HCT116 (cell line): ENCODE data around the gene RHBDF1. TPM values are rescaled to one million over a fixed set of nuclear protein-coding genes. Genes with fewer than 3 reads are reported as not detected.

Source experiments
- ATAC-seq: fragments of 200-7000 bp; cut with Tn5 transposase; 2 replicates; pipeline ENCODE4 v1.9.1; 2020; ENCODE audit warnings: mild to moderate bottlenecking, moderate library complexity
- BruUV-seq: library from RNA; stranded (reverse); fragments of 400-500 nt; replicated peaks from 2 replicates; lab custom pipeline; 2021; lab: Mats Ljungman, UMichigan
- CTCF ChIA-PET: fragments of 300-600 bp; sonication (Branson Sonifier 250); formaldehyde crosslinking; loops from one replicate; lab custom pipeline; 2021; ENCODE audit warnings: antibody characterized with exemption; lab: Charles Lee
- POLR2A ChIA-PET: fragments of 300-600, 350-600 bp; sonication (Branson Sonifier 250); formaldehyde crosslinking; loops from one replicate; lab custom pipeline; 2021; ENCODE audit warnings: antibody characterized with exemption; lab: Charles Lee
- RAD21 ChIA-PET, 2 experiments: fragments of 300-600 bp; sonication (Branson Sonifier 250); formaldehyde crosslinking; loops; one replicate each; lab custom pipeline; 2023; ENCODE audit warnings: low total read pairs in 2 of 2; ENCODE audit not compliant: uncharacterized antibody in 2 of 2, unreplicated experiment in 2 of 2, low non-redundant PET in 1 of 2; lab: Charles Lee
- DNase-seq: peaks from one replicate; pipeline ENCODE4 v3.0.0-alpha.2; 2010; ENCODE audit warnings: low read depth, low spot score
- H2AFZ ChIP-seq: fragments of 200-600 bp; shearing (Covaris generic), sonication (generic); 2 replicates; pipeline ENCODE4 v1.6.1; 2017; ENCODE audit warnings: low read depth, mixed run types, mixed read lengths, antibody characterized with exemption, low read length; ENCODE audit not compliant: poor library complexity, severe bottlenecking
- H3K27ac ChIP-seq: 2 replicates; pipeline ENCODE4 v1.5.1; 2012; ENCODE audit warnings: low read depth, low read length
- H3K27me3 ChIP-seq: fragments of 200-600 bp; sonication (generic); 2 replicates; pipeline ENCODE4 v1.6.1; 2016; ENCODE audit warnings: mixed run types, low read length, mixed read lengths; ENCODE audit not compliant: insufficient read depth
- H3K36me3 ChIP-seq, 2 experiments: fragments of 200-500 bp in 1 of 2; fragments of 200-600 bp in 1 of 2; sonication (Bioruptor generic) in 1 of 2; sonication (generic) in 1 of 2; 2 replicates each; pipeline versions ENCODE4 v1.5.1 to v1.6.1; 2014 to 2016; ENCODE audit warnings: low read length in 2 of 2, inconsistent platforms in 1 of 2, mixed read lengths in 1 of 2, mixed run types in 1 of 2; ENCODE audit not compliant: insufficient read depth in 2 of 2, control insufficient read depth in 1 of 2
- H3K4me1 ChIP-seq, 2 experiments: fragments of 200-600 bp in 1 of 2; sonication (generic) in 1 of 2; 2 replicates each; pipeline versions ENCODE4 v1.5.1 to v1.6.1; 2012 to 2017; ENCODE audit warnings: low read length in 2 of 2, inconsistent platforms in 1 of 2, mild to moderate bottlenecking in 1 of 2, mixed read lengths in 1 of 2, mixed run types in 1 of 2, moderate library complexity in 1 of 2; ENCODE audit not compliant: insufficient read depth in 2 of 2, control insufficient read depth in 1 of 2
- H3K4me2 ChIP-seq: fragments of 200-600 bp; sonication (generic); 2 replicates; pipeline ENCODE4 v1.6.1; 2017; ENCODE audit warnings: mixed run types, low read length, mixed read lengths
- H3K4me3 ChIP-seq, 2 experiments: fragments of 200-600 bp in 1 of 2; sonication (generic) in 1 of 2; replicated peaks in 1 of 2; 2 replicates each; pipeline ENCODE4 v1.5.1; 2011 to 2016; ENCODE audit warnings: low read length in 2 of 2, control low read depth in 1 of 2, low read depth in 1 of 2, mild to moderate bottlenecking in 1 of 2, mixed read lengths in 1 of 2, mixed run types in 1 of 2
- H3K79me2 ChIP-seq: fragments of 200-600 bp; sonication (generic); 2 replicates; pipeline ENCODE4 v1.6.1; 2017; ENCODE audit warnings: mild to moderate bottlenecking, mixed run types, low read length, moderate library complexity, mixed read lengths; ENCODE audit not compliant: insufficient read depth
- H3K9ac ChIP-seq: fragments of 200-600 bp; sonication (generic); 2 replicates; pipeline ENCODE4 v1.6.1; 2016; ENCODE audit warnings: low read length, mixed read lengths
- H3K9me2 ChIP-seq: fragments of 200-600 bp; sonication (generic), shearing (Covaris generic); 2 replicates; pipeline ENCODE4 v1.6.1; 2017; ENCODE audit warnings: mixed run types, mild to moderate bottlenecking, moderate library complexity; ENCODE audit not compliant: insufficient read depth
- H3K9me3 ChIP-seq, 2 experiments: fragments of 200-500 bp in 1 of 2; fragments of 200-600 bp in 1 of 2; sonication (Bioruptor generic) in 1 of 2; sonication (generic) in 1 of 2; 2 replicates each; pipeline ENCODE4 v1.6.1; 2014 to 2017; ENCODE audit warnings: low read length in 2 of 2, mixed read lengths in 2 of 2, inconsistent platforms in 1 of 2, low read depth in 1 of 2, mild to moderate bottlenecking in 1 of 2, mixed run types in 1 of 2, moderate library complexity in 1 of 2; ENCODE audit not compliant: control insufficient read depth in 1 of 2, insufficient read depth in 1 of 2
- H4K20me1 ChIP-seq: fragments of 200-600 bp; sonication (generic), shearing (Covaris generic); 2 replicates; pipeline ENCODE4 v1.6.1; 2017; ENCODE audit warnings: mixed run types, mild to moderate bottlenecking, moderate library complexity; ENCODE audit not compliant: insufficient read depth
- ATF3 ChIP-seq: IDR thresholded peaks from 2 replicates; pipeline ENCODE4 v1.6.1; 2012
- CBX3 ChIP-seq: IDR thresholded peaks from 2 replicates; pipeline ENCODE4 v1.6.1; 2012; ENCODE audit warnings: low read depth
- FOSL1 ChIP-seq: IDR thresholded peaks from 2 replicates; pipeline ENCODE4 v1.6.1; 2012; ENCODE audit warnings: low read depth
- REST ChIP-seq: IDR thresholded peaks from 2 replicates; pipeline ENCODE4 v1.6.1; 2012; ENCODE audit warnings: low read depth
- SP1 ChIP-seq: IDR thresholded peaks from 2 replicates; pipeline ENCODE4 v1.6.1; 2012; ENCODE audit warnings: low read depth
- TCF7L2 ChIP-seq: IDR thresholded peaks from 2 replicates; pipeline ENCODE4 v1.7.0; 2011; ENCODE audit warnings: borderline replicate concordance, inconsistent platforms; ENCODE audit not compliant: insufficient read depth, insufficient read length; ENCODE audit errors: extremely low read depth
- intact Hi-C: fragments of 100-400 bp; cut with micrococcal nuclease; formaldehyde crosslinking; loops from 2 replicates; pipeline ENCODE4 v1.10.0; 2022
- total RNA-seq: library from RNA; stranded (reverse); gene quantifications from one replicate; pipeline ENCODE4 v1.2.1, GENCODE V29; 2021; ENCODE audit not compliant: unreplicated experiment

The RHBDF1 gene
- total RNA-seq, 1 experiment from 2014 or later: 19.8 TPM

DNA sequence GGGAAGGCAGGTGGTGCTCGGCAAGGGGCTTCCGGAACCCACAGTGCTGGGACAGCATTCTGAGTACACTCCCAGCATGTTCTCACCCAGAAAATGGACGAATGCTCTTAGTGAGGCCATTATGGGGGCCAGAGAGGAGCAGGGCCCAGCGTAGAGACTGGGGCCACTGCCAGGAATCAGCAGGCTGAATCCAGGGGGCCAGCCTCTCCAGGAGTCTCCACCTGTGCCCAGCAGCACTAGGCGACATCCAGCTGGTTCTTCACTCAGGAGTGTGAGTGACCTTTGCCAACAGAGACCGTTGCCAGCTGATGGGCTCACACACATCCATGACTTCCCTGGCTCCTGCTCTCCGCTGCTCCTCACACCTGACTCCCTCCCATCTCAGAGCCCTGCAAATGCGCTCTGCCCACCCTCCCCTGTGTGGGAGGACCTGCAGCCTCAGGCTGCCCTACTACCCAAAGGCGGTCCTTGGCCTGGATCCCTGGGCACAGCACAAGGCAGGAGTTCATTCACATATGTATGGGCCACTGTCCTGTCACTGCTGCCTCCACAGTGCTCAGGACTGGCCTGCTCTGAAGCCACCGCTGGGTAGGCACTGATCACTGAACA, 5.1 kb downstream of the RHBDF1 start:
- Histone ChIP-seq H3K4me3 (no peak overlapping the region), H3K9me2 (no peaks in the 10 kb centered on the region), H3K4me2 (no peak overlapping the region), H3K36me3 (no peaks in the 10 kb centered on the region), H3K9me3 (no peaks in the 10 kb centered on the region), H4K20me1 (no peaks in the 10 kb centered on the region), H3K27me3 (no peaks in the 10 kb centered on the region), H3K79me2 (no peaks in the 10 kb centered on the region), H3K9ac (no peak overlapping the region), H3K27ac (no peak overlapping the region), H3K4me1 (peaks cover 8 to 18% of the 10 kb centered on the region in 2 experiments), H2AFZ (no peak overlapping the region)
- BruUV-seq: no TSS peak
- ChIA-PET POLR2A (no interaction called here), RAD21 (no interaction called here), CTCF (interaction anchor here (3.2 kb wide), 1 partner anchor 29 kb away, joined by 29 read pairs; no protein-coding TSS in a partner anchor)
- TF ChIP-seq TCF7L2 (no peak), CBX3 (no peak), REST (no peak), ATF3 (no peak), SP1 (no peak), FOSL1 (no peak)
- no peak for ATAC-seq
- intact Hi-C loops: no loop called here
- DNase-seq: no peak
